Activated CD8-positive, alpha-beta memory T cell treated with anti-CD3 and anti-CD28 coated beads, Interleukin-2, amount 50 U/mL, for 24 hours (primary cell): Measurements from ENCODE around the gene ARHGDIA.

Experiments used
- DNase-seq: peaks from one replicate; pipeline ENCODE4 v3.0.0-alpha.2; 2020; ENCODE audit errors: extremely low read depth

ARHGDIA gene

GRCh38 chr17:81906476-81907218 lies 35.5 kb upstream of the ARHGDIA start:
- DNase-seq = no peak

- no peak for DNase-seq
These were observed 34.9 kb upstream of the ARHGDIA start for GRCh38 chr17:81905993-81906392.

- DNase-seq = no peak
These were observed 34.3 kb upstream of the ARHGDIA start for GRCh38 chr17:81905424-81905875.

- DNase-seq = no peak
These were observed 33.7 kb upstream of the ARHGDIA start for GRCh38 chr17:81904600-81905423.

- DNase-seq = no peak
These were observed 32.9 kb upstream of the ARHGDIA start for GRCh38 chr17:81903896-81904599.

GRCh38 chr17:81903415-81903831 lies 32.3 kb upstream of the ARHGDIA start:
- DNase-seq = no peak

GRCh38 chr17:81902653-81903414 lies 31.7 kb upstream of the ARHGDIA start:
- DNase-seq = no peak

GRCh38 chr17:81902023-81902652 lies 31.0 kb upstream of the ARHGDIA start, which contains the start of gene NPB:
TSS of gene NPB (plus strand) at chr17:81902238. CDS start at chr17:81902278, 40 bp downstream.
- DNase-seq = no peak

- DNase-seq = no peak
These were observed 30.3 kb upstream of the ARHGDIA start for GRCh38 chr17:81901167-81902022.

GRCh38 chr17:81900181-81900820 lies 29.2 kb upstream of the ARHGDIA start:
- DNase-seq = no peak

GRCh38 chr17:81899514-81900166 lies 28.5 kb upstream of the ARHGDIA start:
- DNase-seq = no peak

GRCh38 chr17:81898885-81899284 lies 27.7 kb upstream of the ARHGDIA start:
- DNase-seq = no peak

GRCh38 chr17:81898029-81898866 lies 27.1 kb upstream of the ARHGDIA start:
- no peak for DNase-seq

GRCh38 chr17:81895400-81895799 lies 24.3 kb upstream of the ARHGDIA start:
- no peak for DNase-seq

GRCh38 chr17:81891303-81891552 lies 20.1 kb upstream of the ARHGDIA start:
- no peak for DNase-seq

- DNase-seq = no peak
These were observed 19.5 kb upstream of the ARHGDIA start for GRCh38 chr17:81890447-81891302.

- no peak for DNase-seq
These were observed 18.5 kb upstream of the ARHGDIA start for GRCh38 chr17:81889602-81890001.
